ENCODE measurements around the gene ANO9.
"Not testable (repeated sequence)": the region's sequence is repeated elsewhere in the genome, so short reads cannot be mapped to it uniquely, and the experiment has no call there.

The ANO9 gene

GRCh38 chr11:472272-472671 lies 30.5 kb upstream of the ANO9 start:
- no peak for DNase-seq (ENCODE audit: low read depth)
- H3K4me3 ChIP-seq (ENCODE audit: low read depth, low read length): no peak overlapping the region
- TF ChIP-seq, protein P1, sequence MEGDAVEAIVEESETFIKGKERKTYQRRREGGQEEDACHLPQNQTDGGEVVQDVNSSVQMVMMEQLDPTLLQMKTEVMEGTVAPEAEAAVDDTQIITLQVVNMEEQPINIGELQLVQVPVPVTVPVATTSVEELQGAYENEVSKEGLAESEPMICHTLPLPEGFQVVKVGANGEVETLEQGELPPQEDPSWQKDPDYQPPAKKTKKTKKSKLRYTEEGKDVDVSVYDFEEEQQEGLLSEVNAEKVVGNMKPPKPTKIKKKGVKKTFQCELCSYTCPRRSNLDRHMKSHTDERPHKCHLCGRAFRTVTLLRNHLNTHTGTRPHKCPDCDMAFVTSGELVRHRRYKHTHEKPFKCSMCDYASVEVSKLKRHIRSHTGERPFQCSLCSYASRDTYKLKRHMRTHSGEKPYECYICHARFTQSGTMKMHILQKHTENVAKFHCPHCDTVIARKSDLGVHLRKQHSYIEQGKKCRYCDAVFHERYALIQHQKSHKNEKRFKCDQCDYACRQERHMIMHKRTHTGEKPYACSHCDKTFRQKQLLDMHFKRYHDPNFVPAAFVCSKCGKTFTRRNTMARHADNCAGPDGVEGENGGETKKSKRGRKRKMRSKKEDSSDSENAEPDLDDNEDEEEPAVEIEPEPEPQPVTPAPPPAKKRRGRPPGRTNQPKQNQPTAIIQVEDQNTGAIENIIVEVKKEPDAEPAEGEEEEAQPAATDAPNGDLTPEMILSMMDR (IDR thresholded peaks at IDR 0.05; ENCODE audit: low read depth, low read length, missing control alignments): no peak

DNA sequence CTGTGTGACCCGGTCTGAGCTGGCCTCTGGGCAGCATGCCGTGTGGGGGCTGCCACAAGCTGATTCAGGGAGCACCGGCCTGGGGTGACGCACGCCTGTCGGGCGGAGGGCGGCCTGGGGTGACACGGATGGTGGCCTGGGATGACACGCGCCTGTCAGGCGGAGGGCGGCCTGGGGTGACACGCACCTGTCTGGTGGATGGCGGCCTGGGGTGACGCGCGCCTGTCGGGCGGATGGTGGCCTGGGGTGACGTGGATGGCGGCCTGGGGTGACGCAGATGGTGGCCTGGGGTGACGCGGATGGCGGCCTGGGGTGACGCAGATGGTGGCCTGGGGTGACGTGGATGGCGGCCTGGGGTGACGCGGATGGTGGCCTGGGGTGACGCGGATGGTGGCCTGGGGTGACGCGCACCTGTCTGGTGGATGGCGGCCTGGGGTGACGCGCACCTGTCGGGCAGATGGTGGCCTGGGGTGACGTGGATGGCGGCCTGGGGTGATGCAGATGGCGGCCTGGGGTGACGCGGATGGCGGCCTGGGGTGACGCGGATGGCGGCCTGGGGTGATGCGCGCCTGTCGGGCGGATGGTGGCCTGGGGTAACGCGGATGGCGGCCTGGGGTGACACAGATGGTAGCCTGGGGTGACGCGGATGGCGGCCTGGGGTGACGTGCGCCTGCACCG lies 29.8 kb upstream of the ANO9 start:
- H3K4me3 ChIP-seq (ENCODE audit: low read depth, low read length): no peak overlapping the region
- no peak for DNase-seq (ENCODE audit: low read depth)
- TF ChIP-seq, protein P1 (IDR thresholded peaks at IDR 0.05; ENCODE audit: low read depth, low read length, missing control alignments): no peak

DNA sequence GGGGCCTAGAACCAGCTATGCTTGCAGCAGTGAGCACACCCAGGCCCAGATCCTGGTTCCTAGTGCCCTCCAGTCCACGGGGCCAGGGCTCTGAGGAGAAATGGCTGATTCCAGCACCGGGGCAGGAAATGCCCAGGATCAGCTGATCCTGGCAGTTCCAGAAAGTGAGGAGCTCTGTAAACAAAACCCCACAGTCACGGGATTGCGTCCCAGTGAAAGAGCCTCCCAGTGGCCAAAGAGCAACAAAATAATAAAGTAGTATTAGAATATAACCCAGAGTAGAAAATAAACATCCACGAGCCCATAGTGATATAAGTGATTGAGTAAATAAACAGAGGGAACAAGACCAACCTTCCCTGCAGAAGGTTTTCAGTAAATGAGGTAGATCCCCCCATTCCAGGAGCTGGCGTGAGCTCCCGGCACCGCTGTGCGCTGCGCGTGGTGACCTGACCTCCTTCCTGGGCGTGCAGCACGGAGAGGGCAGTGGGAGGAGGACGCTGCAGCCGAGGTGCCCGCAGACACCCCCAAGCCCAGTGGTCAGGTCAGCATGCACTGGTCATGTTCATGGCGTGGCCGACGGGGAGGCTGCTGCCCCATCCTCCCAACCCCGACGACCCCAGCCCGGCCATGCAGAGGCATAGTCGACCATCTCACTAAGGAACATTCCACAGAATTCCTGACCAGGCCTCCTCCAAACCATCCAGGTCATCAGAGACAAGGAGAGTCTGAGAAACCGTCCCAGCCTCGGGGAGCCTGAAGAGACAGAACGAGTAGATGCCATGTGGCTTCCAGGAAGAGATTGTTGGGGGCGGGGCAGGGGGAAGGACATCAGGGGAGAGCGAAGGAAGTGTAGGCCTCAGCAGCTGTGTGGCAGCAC lies 28.1 kb upstream of the ANO9 start:
- TF ChIP-seq, protein P1 (IDR thresholded peaks at IDR 0.05; ENCODE audit: low read depth, low read length, missing control alignments): no peak
- H3K4me3 ChIP-seq (ENCODE audit: low read depth, low read length): no peak overlapping the region
- no peak for DNase-seq (ENCODE audit: low read depth)

DNA sequence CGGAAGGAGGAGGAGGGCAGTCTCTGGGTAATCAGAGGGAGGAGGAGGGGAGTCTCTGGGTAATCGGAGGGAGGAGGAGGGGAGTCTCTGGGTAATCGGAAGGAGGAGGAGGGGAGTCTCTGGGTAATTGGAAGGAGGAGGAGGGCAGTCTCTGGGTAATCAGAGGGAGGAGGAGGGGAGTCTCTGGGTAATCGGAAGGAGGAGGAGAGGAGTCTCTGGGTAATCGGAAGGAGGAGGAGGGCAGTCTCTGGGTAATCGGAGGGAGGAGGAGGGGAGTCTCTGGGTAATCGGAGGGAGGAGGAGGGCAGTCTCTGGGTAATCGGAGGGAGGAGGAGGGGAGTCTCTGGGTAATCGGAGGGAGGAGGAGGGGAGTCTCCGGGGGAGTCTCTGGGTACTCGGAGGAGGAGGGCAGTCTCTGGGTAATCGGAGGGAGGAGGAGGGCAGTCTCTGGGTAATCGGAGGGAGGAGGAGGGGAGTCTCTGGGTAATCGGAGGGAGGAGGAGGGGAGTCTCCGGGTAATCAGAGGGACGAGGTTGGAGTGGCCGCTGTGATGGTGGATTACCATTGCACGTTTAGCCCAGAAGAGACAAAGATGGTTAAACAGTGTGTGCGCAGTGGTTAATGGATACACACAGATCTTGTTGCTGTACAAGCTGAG lies 27.3 kb upstream of the ANO9 start:
- DNase-seq (ENCODE audit: low read depth); H3K4me3 ChIP-seq (ENCODE audit: low read depth, low read length): not testable (repeated sequence)

DNA sequence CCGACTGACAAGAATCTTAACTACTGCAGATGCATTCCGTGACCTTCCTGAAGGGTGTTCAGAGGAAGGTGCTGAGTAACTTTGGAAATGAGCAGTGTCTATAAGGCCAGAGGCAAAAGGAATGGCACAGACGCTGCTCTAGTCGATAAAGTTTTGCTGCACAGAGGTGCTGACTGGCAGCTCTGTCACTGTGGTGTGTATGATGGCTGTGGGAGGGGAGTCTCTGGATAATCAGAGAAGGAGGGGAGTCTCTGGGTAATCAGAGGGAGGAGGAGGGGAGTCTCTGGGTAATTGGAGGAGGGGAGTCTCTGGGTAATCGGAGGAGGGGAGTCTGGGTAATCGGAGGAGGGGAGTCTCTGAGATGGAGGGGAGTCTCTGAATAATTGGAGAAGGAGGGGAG lies 26.7 kb upstream of the ANO9 start:
- H3K4me3 ChIP-seq (ENCODE audit: low read depth, low read length): no peak overlapping the region
- TF ChIP-seq, protein P1 (IDR thresholded peaks at IDR 0.05; ENCODE audit: low read depth, low read length, missing control alignments): no peak
- DNase-seq (ENCODE audit: low read depth): no peak

DNA sequence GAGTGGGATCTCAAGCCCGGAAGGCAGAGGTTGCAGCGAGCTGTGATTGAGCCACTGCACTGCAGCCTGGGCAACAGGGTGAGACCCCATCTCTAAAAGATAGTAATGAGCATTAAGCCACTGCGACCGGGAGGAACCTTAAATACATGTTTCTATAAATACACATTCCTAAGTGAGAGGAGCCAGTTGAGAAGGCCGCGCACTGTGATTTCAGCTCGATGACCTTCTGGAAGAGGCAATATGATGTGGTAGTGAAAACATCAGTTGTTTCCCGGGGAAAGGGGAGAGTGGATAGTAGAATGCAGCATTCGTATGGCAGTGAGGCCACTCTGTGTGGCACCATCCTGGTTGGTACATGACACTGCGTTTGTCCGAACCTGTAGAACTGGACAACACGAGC lies 26.2 kb upstream of the ANO9 start:
- no peak overlapping the region for H3K4me3 ChIP-seq (ENCODE audit: low read depth, low read length)
- TF ChIP-seq, protein P1 (IDR thresholded peaks at IDR 0.05; ENCODE audit: low read depth, low read length, missing control alignments): no peak
- DNase-seq (ENCODE audit: low read depth): no peak

- TF ChIP-seq, protein P1 (IDR thresholded peaks at IDR 0.05; ENCODE audit: low read depth, low read length, missing control alignments): no peak
- H3K4me3 ChIP-seq (ENCODE audit: low read depth, low read length): no peak overlapping the region
- DNase-seq (ENCODE audit: low read depth): no peak
These were observed 24.2 kb upstream of the ANO9 start for GRCh38 chr11:465896-466530.
